PFSK-1 (cell line): ENCODE measurements around the gene TMPRSS9.

ENCODE experiments used
- FOXP2 ChIP-seq: optimal IDR thresholded peaks from 2 replicates; pipeline ENCODE3; 2011; ENCODE audit warnings: borderline replicate concordance, control low read depth, inconsistent platforms; ENCODE audit not compliant: insufficient read depth; ENCODE audit errors: extremely low read length, extremely low read depth
- POLR2AphosphoS5 ChIP-seq: IDR thresholded peaks from 2 replicates; pipeline ENCODE4 v1.6.1; 2012; ENCODE audit warnings: low read depth, mild to moderate bottlenecking, control low read depth, low read length, moderate library complexity
- REST ChIP-seq, 2 experiments: IDR thresholded peaks; 2 replicates each; pipeline versions ENCODE4 v1.6.1 to v1.8.0; 2011 to 2012; ENCODE audit warnings: low read depth in 2 of 2, low read length in 2 of 2, control low read depth in 1 of 2, inconsistent platforms in 1 of 2, mild to moderate bottlenecking in 1 of 2, moderate library complexity in 1 of 2; ENCODE audit not compliant: insufficient read depth in 1 of 2
- SIN3A ChIP-seq: IDR thresholded peaks from 2 replicates; pipeline ENCODE4 v1.6.1; 2012; ENCODE audit warnings: mild to moderate bottlenecking, low read length, moderate library complexity, borderline replicate concordance; ENCODE audit not compliant: insufficient read depth
- TAF1 ChIP-seq: IDR thresholded peaks from 2 replicates; pipeline ENCODE4 v1.6.1; 2012; ENCODE audit warnings: low read length, control low read depth, borderline replicate concordance; ENCODE audit not compliant: insufficient read depth

TMPRSS9 gene

GRCh38 chr19:2455851-2456570, 95.9 kb downstream of the TMPRSS9 start:
- no peak for TF ChIP-seq REST (IDR thresholded peaks at IDR 0.05; ENCODE audit: insufficient read depth in 1 of 2, low read depth in 2 of 2, low read length in 2 of 2)
- no peak for TF ChIP-seq FOXP2
- TF ChIP-seq TAF1: no peak
- TF ChIP-seq SIN3A: no peak
- no peak for TF ChIP-seq POLR2AphosphoS5

GRCh38 chr19:2457394-2458037, 97.5 kb downstream of the TMPRSS9 start:
- TF ChIP-seq SIN3A (no peak), REST (IDR thresholded peaks at IDR 0.05; ENCODE audit: insufficient read depth in 1 of 2, low read depth in 2 of 2, low read length in 2 of 2) (no peak), POLR2AphosphoS5 (no peak), TAF1 (no peak), FOXP2 (no peak)

GRCh38 chr19:2458054-2458453, 98.0 kb downstream of the TMPRSS9 start:
- TF ChIP-seq FOXP2: no peak
- no peak for TF ChIP-seq SIN3A
- TF ChIP-seq REST (IDR thresholded peaks at IDR 0.05; ENCODE audit: insufficient read depth in 1 of 2, low read depth in 2 of 2, low read length in 2 of 2): no peak
- TF ChIP-seq POLR2AphosphoS5: no peak
- TF ChIP-seq TAF1: no peak

GRCh38 chr19:2460245-2460644, 100.2 kb downstream of the TMPRSS9 start:
- TF ChIP-seq FOXP2: no peak
- TF ChIP-seq REST (IDR thresholded peaks at IDR 0.05; ENCODE audit: insufficient read depth in 1 of 2, low read depth in 2 of 2, low read length in 2 of 2): no peak
- TF ChIP-seq SIN3A: no peak
